ENCODE results near the gene MRPL42.

The MRPL42 gene

GRCh38 chr12:93530358-93530757, 63.0 kb downstream of the MRPL42 start:
- CTCF ChIA-PET = interaction anchor here (1.6 kb wide), 1 partner anchor 572 kb away, joined by 7 read pairs; no protein-coding TSS in a partner anchor
- no peak for TF ChIP-seq CTCF (IDR thresholded peaks at IDR 0.05; ENCODE audit: control extremely low read depth, extremely low read depth, low read depth, missing control alignments)
- POLR2A ChIA-PET = no interaction called here
- no peak for DNase-seq (ENCODE audit: extremely low spot score)

DNA sequence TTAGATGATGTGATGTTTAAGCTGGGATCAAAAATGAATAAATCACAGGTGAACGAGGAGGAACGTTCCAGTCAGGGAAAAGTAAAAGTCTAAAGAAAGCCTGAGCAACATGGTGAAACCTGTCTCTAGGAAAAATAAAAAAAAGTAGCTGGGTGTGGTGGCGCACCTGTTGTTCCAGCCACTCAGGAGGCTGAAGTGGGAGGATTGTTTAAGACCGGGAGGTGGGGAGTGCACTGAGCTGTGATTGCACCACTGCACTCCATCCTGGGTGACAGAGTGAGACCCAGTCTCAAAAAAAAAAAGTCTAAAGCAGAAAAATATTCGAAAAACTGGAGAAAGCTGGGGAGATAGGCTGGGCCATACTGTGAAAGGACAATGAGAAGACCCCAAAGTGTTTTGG, 66.0 kb downstream of the MRPL42 start:
- ChIA-PET CTCF (interaction anchor here (2.0 kb wide), 1 partner anchor 568 kb away, joined by 6 read pairs; no protein-coding TSS in a partner anchor), POLR2A (no interaction called here)
- DNase-seq (ENCODE audit: extremely low spot score) = no peak
- no peak for TF ChIP-seq CTCF (IDR thresholded peaks at IDR 0.05; ENCODE audit: control extremely low read depth, extremely low read depth, low read depth, missing control alignments)

GRCh38 chr12:93536111-93536765, 68.9 kb downstream of the MRPL42 start:
- POLR2A ChIA-PET = no interaction called here

GRCh38 chr12:93536766-93537488, 69.6 kb downstream of the MRPL42 start:
- POLR2A ChIA-PET = no interaction called here

More at GRCh38 chr12:93536111-93536765, 68.9 kb downstream of the MRPL42 start:
- TF ChIP-seq CTCF (IDR thresholded peaks at IDR 0.05; ENCODE audit: control extremely low read depth, extremely low read depth, low read depth, missing control alignments) = no peak
- CTCF ChIA-PET = interaction anchor here (1.0 to 3.4 kb wide), 3 partner anchors 15 to 566 kb away, joined by 3 to 13 read pairs (median 3); no protein-coding TSS in a partner anchor
- DNase-seq (ENCODE audit: extremely low spot score) = no peak

DNA sequence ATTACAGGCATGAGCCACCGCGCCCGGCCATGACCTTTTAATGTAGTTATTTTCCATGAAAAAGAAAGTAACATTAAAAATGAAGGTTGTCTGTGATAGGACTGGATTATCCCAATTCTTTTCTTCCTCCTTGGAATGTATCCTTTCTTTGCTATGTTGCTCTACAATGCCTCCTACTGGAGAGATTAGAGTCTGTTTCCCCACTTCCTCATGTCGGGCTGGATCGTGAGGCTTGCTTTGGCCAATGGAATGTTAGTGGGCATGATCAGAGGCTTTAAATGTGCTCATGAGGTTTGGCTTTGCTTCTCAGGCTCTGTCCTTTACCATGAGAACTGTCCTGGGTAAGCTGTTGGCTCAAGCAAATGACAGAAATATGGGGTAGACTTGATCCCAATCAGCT, 70.5 kb downstream of the MRPL42 start:
- ChIA-PET CTCF (interaction anchor here (1.3 to 3.4 kb wide), 3 partner anchors 13 to 565 kb away, joined by 3 to 13 read pairs (median 4); no protein-coding TSS in a partner anchor), POLR2A (no interaction called here)
- TF ChIP-seq CTCF (IDR thresholded peaks at IDR 0.05; ENCODE audit: control extremely low read depth, extremely low read depth, low read depth, missing control alignments) = no peak
- no peak for DNase-seq (ENCODE audit: extremely low spot score)

More at GRCh38 chr12:93536766-93537488, 69.6 kb downstream of the MRPL42 start:
- peak; percentile 17 for DNase-seq (ENCODE audit: extremely low spot score)
- CTCF ChIA-PET = interaction anchor here (1.0 to 3.4 kb wide), 4 partner anchors 16 to 566 kb away, joined by 3 to 13 read pairs (median 3); no protein-coding TSS in a partner anchor
- no peak for TF ChIP-seq CTCF (IDR thresholded peaks at IDR 0.05; ENCODE audit: control extremely low read depth, extremely low read depth, low read depth, missing control alignments)

- POLR2A ChIA-PET = no interaction called here
- no peak for DNase-seq (ENCODE audit: extremely low spot score)
- no peak for TF ChIP-seq CTCF (IDR thresholded peaks at IDR 0.05; ENCODE audit: control extremely low read depth, extremely low read depth, low read depth, missing control alignments)
- CTCF ChIA-PET = interaction anchor here (0.8 to 1.6 kb wide), 3 partner anchors 12 to 561 kb away, joined by 3 to 4 read pairs (median 4); no protein-coding TSS in a partner anchor
These were observed 72.5 kb downstream of the MRPL42 start for GRCh38 chr12:93539821-93540220.

Data from GM10248 (cell line).